GM20431 (cell line): ENCODE data around the gene EMX2.

Source experiments
- in situ Hi-C: fragments of 300-500 bp; cut with MseI, MboI; formaldehyde crosslinking; loops from one replicate; pipeline ENCODE4 v1.15.0; 2020; ENCODE audit warnings: low sequenced_read_pairs; ENCODE audit not compliant: unreplicated experiment

Gene EMX2

GRCh38 chr10:117519879-117520278 is 22.7 kb upstream of the EMX2 start:
- in situ Hi-C loops = loop anchor here (25.0 kb wide), 1 partner anchor 592 kb away; no protein-coding TSS in a partner anchor

GRCh38 chr10:117530791-117531190 is 11.8 kb upstream of the EMX2 start:
- in situ Hi-C loops = no loop called here

GRCh38 chr10:117531371-117532002 is 11.1 kb upstream of the EMX2 start:
- in situ Hi-C loops = no loop called here

GRCh38 chr10:117532003-117532385 is 10.6 kb upstream of the EMX2 start:
- in situ Hi-C loops = no loop called here

GRCh38 chr10:117532451-117533107 is 10.0 kb upstream of the EMX2 start:
- in situ Hi-C loops = no loop called here

- in situ Hi-C loops = no loop called here
Measured at GRCh38 chr10:117533507-117534281, 8.9 kb upstream of the EMX2 start.

GRCh38 chr10:117534321-117535297 is 7.9 kb upstream of the EMX2 start:
- in situ Hi-C loops = no loop called here

GRCh38 chr10:117535298-117536071 is 7.1 kb upstream of the EMX2 start:
- in situ Hi-C loops = no loop called here

GRCh38 chr10:117536072-117536865 is 6.3 kb upstream of the EMX2 start:
- in situ Hi-C loops = no loop called here

GRCh38 chr10:117536866-117537435 is 5.6 kb upstream of the EMX2 start:
- in situ Hi-C loops = no loop called here

- in situ Hi-C loops = no loop called here
Measured at GRCh38 chr10:117537436-117537903, 5.1 kb upstream of the EMX2 start.

GRCh38 chr10:117537904-117538524 is 4.5 kb upstream of the EMX2 start:
- in situ Hi-C loops = no loop called here

- in situ Hi-C loops = no loop called here
Measured at GRCh38 chr10:117539361-117539773, 3.2 kb upstream of the EMX2 start.

GRCh38 chr10:117539903-117540639 is 2.5 kb upstream of the EMX2 start:
- in situ Hi-C loops = no loop called here

- in situ Hi-C loops = no loop called here
Measured at GRCh38 chr10:117540640-117541404, 1.7 kb upstream of the EMX2 start.

GRCh38 chr10:117541405-117541908 is 1.1 kb upstream of the EMX2 start:
- in situ Hi-C loops = no loop called here
